K562 (cell line): ENCODE measurements around the gene KLK10. TPM values are rescaled to one million over a fixed set of nuclear protein-coding genes. Genes with fewer than 3 reads are reported as not detected.

Source experiments
- AFF4 ChIP-seq: sonication (generic); formaldehyde crosslinking; IDR thresholded peaks from 2 replicates; pipeline ENCODE4 v1.8.0; 2023; ENCODE audit warnings: mild to moderate bottlenecking, missing genetic modification reagents
- ARID3A ChIP-seq: IDR thresholded peaks from 2 replicates; pipeline ENCODE4 v1.6.1; 2012; ENCODE audit warnings: low read depth, low read length, improper control_type of control experiment, borderline replicate concordance
- ATF1 ChIP-seq, 2 experiments: fragments of 450-650 bp in 1 of 2; IDR thresholded peaks; 2 replicates each; pipeline ENCODE4 v1.6.1; 2016; ENCODE audit warnings: missing compliant biosample characterization in 1 of 2, missing genetic modification characterization in 1 of 2
- BHLHE40 ChIP-seq: IDR thresholded peaks from 2 replicates; pipeline ENCODE4 v1.6.1; 2011; ENCODE audit warnings: low read length, improper control_type of control experiment
- EP400 ChIP-seq: fragments of 450-650 bp; IDR thresholded peaks from 2 replicates; pipeline ENCODE4 v1.6.1; 2017; ENCODE audit warnings: antibody characterized with exemption, mild to moderate bottlenecking, moderate library complexity
- ESRRA ChIP-seq: fragments of 450-650 bp; IDR thresholded peaks from 2 replicates; pipeline ENCODE4 v1.6.1; 2014; ENCODE audit warnings: low read depth, mild to moderate bottlenecking, moderate library complexity, borderline replicate concordance
- FOS ChIP-seq: IDR thresholded peaks from 3 replicates; pipeline ENCODE4 v1.6.1; 2011; ENCODE audit not compliant: insufficient read length; ENCODE audit errors: extremely low read depth
- NCOR1 ChIP-seq: fragments of 450-650 bp; IDR thresholded peaks from 2 replicates; pipeline ENCODE4 v1.6.1; 2016; ENCODE audit warnings: mild to moderate bottlenecking, moderate library complexity
- REST ChIP-seq, 2 experiments: fragments of 450-650 bp; formaldehyde crosslinking in 1 of 2; IDR thresholded peaks; 2 replicates each; pipeline versions ENCODE4 v1.4.0 to v1.6.1; 2014 to 2020; ENCODE audit warnings: mild to moderate bottlenecking in 2 of 2, borderline replicate concordance in 1 of 2, low read depth in 1 of 2
- SMARCE1 ChIP-seq: fragments of 450-650 bp; IDR thresholded peaks from 2 replicates; pipeline ENCODE4 v1.7.1; 2016; ENCODE audit warnings: mild to moderate bottlenecking
- USF2 ChIP-seq: sonication (generic); formaldehyde crosslinking; IDR thresholded peaks from 2 replicates; pipeline ENCODE4 v1.5.0; 2020; ENCODE audit warnings: missing genetic modification reagents
- XRCC5 ChIP-seq: fragments of 200-400 bp; formaldehyde crosslinking; IDR thresholded peaks from 2 replicates; pipeline ENCODE4 v1.6.1; 2017; ENCODE audit warnings: low read depth, mild to moderate bottlenecking, low read length
- polyA plus RNA-seq, 8 experiments: library from polyadenylated mRNA; depleted of rRNA in 4 of 8; stranded (reverse) in 5 of 8; unstranded in 3 of 8; fragments of >200 nt; fragmentation: Nextera tagmentation in 2 of 8; fragmentation: Illumina TruSeq in 1 of 8; extraction: Ambion mirVana in 2 of 8; extraction: Trizol in 1 of 8; gene quantifications; 2 replicates each; pipeline versions ENCODE4 v1.2.1 to v1.2.3, GENCODE V29; 2011 to 2014; ENCODE audit warnings: inconsistent platforms in 1 of 8, missing spikeins in 1 of 8
- total RNA-seq, 7 experiments: library from RNA; depleted of rRNA in 6 of 7; stranded (reverse); fragments of >200 nt in 6 of 7; fragmentation: Illumina TruSeq in 2 of 7; extraction: Trizol in 2 of 7; gene quantifications; 2 replicates each; pipeline versions ENCODE4 v1.2.1 to v1.2.3, GENCODE V29; 2011 to 2021; ENCODE audit warnings: low replicate concordance in 1 of 7

KLK10 gene
- total and polyA plus RNA-seq, 9 of the 15 experiments (the other 6 are each of a cell fraction or from before 2014, with no cell fraction given) = 0.11 TPM; not detected in 8

- peak; percentile 51; the same call in 1 of the 2 replicates for TF ChIP-seq XRCC5
- peak; percentile 28; the same call in 1 of the 2 replicates for TF ChIP-seq BHLHE40
- TF ChIP-seq FOS = no peak
- TF ChIP-seq EP400 = no peak
- TF ChIP-seq SMARCE1 = 0 out of 2 replicates have a peak, but pooled peaks have one; percentile 6
- peak; percentile 55; the same call in 1 of the 2 replicates for TF ChIP-seq ATF1 (CRISPR knock-in tag; IDR thresholded peaks at IDR 0.05)
- peak; percentile 98 for TF ChIP-seq ATF1 (tag; IDR thresholded peaks at IDR 0.05)
- TF ChIP-seq ARID3A = no peak
- no peak for TF ChIP-seq AFF4 (CRISPR knock-in tag)
- peak; percentile 78 for TF ChIP-seq USF2 (CRISPR knock-in tag)
- TF ChIP-seq ESRRA = no peak
- no peak for TF ChIP-seq NCOR1
- peak; percentile 14; the same call in 1 of the 2 replicates for TF ChIP-seq REST (IDR thresholded peaks at IDR 0.05; ENCODE audit: borderline replicate concordance)
- no peak for TF ChIP-seq REST (CRISPR knock-in tag; IDR thresholded peaks at IDR 0.05; ENCODE audit: low read depth)
These were observed 16.8 kb downstream of the KLK10 start (continued) for GRCh38 chr19:51002542-51003311.
